ENCODE data around the gene LANCL2.

GRCh38 chr7:55431898-55432297 lies 66.8 kb downstream of the LANCL2 start:
- TF ChIP-seq CTCF (IDR thresholded peaks at IDR 0.05) (no peak), EZH2phosphoT487 (IDR thresholded peaks at IDR 0.05) (no peak), EZH2 (IDR thresholded peaks at IDR 0.05) (no peak)

All from neural progenitor cell (in vitro differentiated cells).